ENCODE measurements around the gene FLT1. TPM values are rescaled to one million over a fixed set of nuclear protein-coding genes. Genes with fewer than 3 reads are reported as not detected.
A peak's percentile ranks its signal among the peaks of the same experiment; 100 is the strongest.

Gene FLT1
- not detected in 2 replicates for total RNA-seq
- polyA plus RNA-seq (2012) = 0.01 TPM

DNA sequence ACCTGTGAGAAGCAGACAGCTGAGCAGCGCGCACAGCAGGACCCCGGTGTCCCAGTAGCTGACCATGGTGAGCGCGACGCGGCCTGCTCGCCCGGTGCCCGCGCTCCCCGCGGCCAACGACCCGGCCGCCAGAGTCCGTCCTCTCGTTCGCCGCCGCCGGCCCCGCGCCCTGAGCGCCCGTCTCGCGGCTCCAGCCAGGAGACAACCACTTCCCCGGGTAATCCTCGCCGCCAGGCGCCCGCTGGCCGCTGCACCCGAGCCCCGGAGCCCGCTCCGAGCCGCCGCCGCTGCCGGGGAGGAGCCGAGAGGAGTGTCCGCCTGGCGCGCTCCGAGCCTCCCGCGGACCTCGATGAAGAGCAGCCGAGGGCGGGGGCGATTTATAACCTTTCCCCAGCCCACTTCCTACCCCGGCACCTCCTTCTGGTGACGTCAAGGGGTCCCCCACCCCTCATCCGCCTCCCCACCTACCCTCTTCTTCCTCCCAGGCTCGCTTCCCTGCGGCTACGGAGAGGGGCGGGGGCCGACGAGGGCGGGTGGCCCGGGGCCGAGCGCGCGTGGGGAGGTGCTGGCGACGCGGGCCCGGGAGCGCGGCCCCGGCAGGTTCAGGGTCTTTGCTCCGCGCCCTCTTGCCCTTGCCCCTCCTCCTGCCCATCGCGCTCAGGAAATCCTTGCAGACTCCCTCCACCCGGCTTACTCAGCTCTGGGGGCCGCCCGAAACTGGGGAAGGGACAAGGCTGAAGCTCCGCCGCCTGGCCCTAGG, at the start of gene FLT1:
Gene FLT1, minus strand, starts transcription at position 351 of the 760 bp plus-strand sequence. Its CDS starts 285 bp downstream, at position 66.
- peak; percentile 18 for DNase-seq (ENCODE audit: low read depth)

DNA sequence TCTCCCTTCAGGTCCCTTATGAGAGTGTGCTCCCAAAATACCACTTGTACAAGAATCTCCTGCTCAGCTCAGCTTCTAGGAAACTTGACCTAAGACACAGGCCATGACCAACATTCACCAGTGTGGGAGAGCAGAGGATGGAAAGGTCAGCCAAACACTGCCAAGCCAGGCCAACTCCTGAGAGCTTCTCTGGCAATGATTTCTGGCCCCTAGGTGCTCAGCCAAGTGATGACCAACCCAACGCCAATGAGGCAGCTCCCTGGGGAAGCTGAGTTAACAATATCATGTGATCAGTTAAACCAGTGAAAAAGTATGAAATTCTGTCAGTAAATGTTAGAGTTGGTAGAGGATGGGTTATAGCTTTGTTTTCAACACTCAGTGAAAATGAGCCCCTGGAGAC, 49.1 kb upstream of the FLT1 start:
- DNase-seq (ENCODE audit: low read depth) = no peak

DNA sequence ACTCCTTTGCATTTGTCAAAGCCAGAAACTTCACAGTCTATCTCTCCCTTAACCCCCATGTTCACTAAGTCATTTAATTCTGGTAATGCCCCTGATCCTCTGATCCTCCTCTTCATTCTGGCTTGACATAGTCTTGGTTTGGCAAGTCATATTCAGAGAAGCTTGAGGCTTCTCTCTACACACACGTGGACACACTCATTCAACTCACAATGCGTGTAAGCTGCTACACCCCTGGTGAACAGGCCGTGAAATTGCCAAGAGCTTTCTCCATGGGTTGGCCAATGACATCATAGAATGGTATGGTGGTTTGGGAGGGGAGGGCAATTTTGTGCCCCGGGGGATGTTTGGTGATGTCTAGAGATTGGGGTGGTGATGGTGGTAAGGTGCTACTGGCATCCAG, 47.9 kb upstream of the FLT1 start:
- no peak for DNase-seq (ENCODE audit: low read depth)

GRCh38 chr13:28541966-28542365, 47.0 kb upstream of the FLT1 start:
- DNase-seq (ENCODE audit: low read depth) = no peak

DNA sequence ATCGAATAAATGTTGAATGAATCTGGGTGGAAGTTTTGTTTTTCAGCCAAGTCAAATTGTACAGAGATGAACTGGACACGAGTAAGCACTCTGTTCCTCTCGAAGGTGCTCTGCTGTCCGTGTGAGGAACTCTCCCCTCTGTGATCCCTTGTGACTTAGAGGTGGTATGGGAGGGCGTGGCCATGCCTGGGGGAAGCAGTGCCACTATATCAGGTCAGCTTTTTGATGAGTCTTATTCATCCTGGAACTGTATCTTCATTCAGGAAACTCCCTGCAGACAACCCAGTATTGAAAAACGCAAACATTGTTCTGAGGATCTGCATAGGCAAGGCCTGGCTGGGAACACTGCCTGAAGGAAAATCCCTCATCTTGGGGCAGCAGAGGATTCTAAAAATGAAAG, 45.7 kb upstream of the FLT1 start:
- no peak for DNase-seq (ENCODE audit: low read depth)

GRCh38 chr13:28539625-28540286, 44.8 kb upstream of the FLT1 start:
- no peak for DNase-seq (ENCODE audit: low read depth)

DNA sequence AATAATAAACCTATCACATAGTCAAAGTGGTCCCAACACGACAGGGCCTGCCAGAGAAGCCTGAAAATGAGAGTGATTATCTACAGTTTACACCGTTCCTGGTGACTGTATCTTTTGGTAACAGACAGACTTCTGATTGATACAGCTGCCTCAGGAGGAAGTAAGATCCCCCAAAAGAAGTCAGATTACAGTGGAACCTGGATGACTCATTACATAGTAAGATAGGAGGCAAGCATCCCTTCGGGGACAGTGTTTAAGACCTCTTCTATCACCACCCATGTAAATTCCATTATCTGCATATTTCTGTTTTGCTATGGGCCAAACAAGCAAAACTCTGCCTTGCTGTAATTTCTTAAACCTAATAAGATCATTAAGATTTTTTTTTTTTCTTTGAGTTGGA, 44.0 kb upstream of the FLT1 start:
- DNase-seq (ENCODE audit: low read depth) = no peak

- no peak for DNase-seq (ENCODE audit: low read depth)
These were observed 42.2 kb upstream of the FLT1 start for GRCh38 chr13:28537171-28537570.

- DNase-seq (ENCODE audit: low read depth) = no peak
These were observed 41.4 kb upstream of the FLT1 start for GRCh38 chr13:28536371-28536770.

DNA sequence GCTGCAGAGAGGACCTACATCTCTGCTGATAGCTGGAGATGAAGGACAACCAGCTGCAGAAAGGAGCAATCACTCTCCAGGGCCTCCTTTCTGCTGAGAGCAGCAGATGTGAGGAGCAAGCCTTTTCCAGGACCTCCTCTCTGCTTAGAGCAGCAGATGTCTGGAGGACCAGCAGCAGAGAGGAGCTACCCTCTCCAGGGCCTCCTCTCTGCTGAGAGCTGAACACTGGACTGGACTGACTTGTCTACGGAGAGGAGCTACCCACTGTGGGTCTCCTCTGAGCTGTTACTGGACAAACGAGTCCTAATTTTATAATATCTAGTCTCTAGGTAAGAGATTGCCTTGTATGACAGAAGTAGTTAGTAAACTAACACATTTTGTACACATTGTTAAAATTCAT, 40.8 kb upstream of the FLT1 start:
- no peak for DNase-seq (ENCODE audit: low read depth)

DNA sequence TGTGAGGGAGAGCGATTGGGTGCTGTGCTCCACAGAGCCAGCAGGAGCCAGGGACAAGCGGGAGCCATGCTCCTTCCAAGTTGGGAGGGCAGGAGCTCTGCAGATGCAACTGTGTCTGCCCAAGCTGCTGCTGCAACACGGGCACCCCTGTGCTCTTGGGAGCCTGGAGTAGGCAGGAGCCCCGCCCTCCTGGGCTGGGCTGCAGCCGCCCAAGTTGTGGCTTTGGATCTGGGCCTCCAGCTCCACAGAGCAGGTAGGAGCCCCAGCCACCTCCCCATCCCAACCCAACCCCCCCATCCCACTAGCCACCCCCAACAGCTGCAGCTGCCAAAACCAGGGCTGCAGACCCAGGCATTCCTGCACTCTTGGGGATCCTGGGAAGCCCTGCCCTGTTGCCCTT, 39.9 kb upstream of the FLT1 start:
- no peak for DNase-seq (ENCODE audit: low read depth)

GRCh38 chr13:28534210-28534609, 39.3 kb upstream of the FLT1 start:
- DNase-seq (ENCODE audit: low read depth) = no peak

- no peak for DNase-seq (ENCODE audit: low read depth)
These were observed 38.7 kb upstream of the FLT1 start for GRCh38 chr13:28533441-28534166.

- no peak for DNase-seq (ENCODE audit: low read depth)
These were observed 38.2 kb upstream of the FLT1 start for GRCh38 chr13:28533125-28533436.

DNA sequence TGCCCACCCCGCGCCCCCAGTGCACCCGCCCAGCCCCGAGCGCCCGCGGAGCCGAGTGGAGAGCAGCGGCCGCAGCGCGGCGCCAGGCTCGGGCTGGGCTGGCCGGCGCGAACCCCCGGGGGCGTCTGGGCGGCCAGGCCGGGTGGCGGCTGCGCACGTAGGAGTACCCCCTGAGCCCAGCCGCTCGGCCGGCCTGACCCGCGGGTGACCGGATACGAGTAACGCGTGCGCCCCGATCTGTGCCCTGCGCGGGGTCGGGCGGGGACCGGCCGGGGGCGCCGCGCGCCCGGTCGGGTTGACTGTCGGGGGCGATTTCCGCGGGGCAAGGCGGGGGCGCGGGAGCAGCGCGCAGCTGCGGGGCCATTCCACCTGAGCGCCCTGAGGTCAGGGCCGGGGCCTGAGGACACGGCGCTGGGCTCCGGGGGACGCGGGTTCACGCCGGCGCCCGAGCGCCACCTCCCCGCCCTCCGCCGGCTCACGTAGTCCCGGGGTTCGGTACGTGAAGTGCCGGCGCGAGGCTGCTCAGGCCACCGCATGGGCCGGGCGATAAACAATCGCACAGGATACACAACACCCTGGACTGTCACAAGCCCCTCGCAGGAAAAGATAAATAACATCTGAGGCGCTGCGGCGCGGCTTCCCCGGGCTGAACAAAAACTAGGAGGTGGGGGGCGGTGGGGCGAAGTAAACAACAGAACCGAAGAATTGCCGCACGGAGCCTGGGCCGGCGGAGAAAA, 37.6 kb upstream of the FLT1 start:
- DNase-seq (ENCODE audit: low read depth) = peak; percentile 5

DNA sequence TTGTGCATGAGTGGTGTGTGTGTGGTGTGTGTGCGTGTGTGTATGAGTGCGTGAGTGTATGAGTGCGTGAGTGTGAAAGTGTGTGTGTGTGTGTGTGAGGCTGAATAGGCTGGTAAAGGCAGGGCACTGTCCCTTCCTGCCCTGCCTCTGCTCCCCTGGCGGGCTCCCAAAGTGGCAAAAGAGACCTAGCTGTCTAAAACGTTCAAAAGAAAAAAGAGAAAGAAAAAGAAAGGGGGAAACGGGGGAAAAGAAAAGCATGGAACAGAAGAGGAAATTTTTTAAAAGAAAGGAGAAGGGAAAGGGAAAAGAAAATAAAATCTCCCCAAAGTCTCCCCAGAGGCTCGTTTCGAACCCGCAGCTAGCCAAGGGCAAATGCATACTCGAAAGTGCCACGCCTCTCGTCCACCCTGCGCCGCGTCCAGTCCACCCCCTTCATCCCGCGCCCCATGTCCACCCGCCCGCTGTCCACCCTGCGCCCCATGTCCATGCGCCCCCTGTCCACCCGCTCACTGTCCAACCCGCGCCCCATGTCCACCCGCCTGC, 37.0 kb upstream of the FLT1 start:
- peak; percentile 4 for DNase-seq (ENCODE audit: low read depth)

GRCh38 chr13:28531077-28531844, 36.3 kb upstream of the FLT1 start:
- peak; percentile 7 for DNase-seq (ENCODE audit: low read depth)

GRCh38 chr13:28530729-28531076, 35.8 kb upstream of the FLT1 start:
- peak; percentile 2 for DNase-seq (ENCODE audit: low read depth)

- no peak for DNase-seq (ENCODE audit: low read depth)
These were observed 34.9 kb upstream of the FLT1 start for GRCh38 chr13:28529836-28530235.

GRCh38 chr13:28528848-28529247, 33.9 kb upstream of the FLT1 start:
- DNase-seq (ENCODE audit: low read depth) = peak; percentile 32

DNA sequence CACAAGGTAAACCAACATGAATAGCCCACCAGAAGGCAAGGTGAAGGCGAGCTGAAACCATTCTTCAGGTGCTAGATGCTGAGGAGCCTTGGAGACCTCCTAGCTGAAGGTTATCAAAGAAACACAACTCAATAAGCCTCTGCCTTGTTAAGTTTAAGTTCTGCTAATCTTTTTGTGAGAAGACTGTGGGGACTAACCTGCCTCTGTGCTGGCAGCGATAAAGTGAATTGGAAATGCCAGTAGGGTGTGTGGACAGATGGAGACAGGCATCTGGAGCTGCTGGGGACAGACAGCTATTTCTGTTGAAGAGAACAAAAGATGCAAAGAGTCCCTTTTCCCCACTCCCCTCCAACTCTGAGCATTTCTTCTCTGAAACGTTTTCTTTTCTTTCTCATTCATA, 33.5 kb upstream of the FLT1 start:
- no peak for DNase-seq (ENCODE audit: low read depth)

Measured in myocyte (in vitro differentiated cells).